Activated B cell treated with CpG ODN at 0.5 μM for 24 hours (primary cell): ENCODE measurements around the gene LDLRAD3. TPM values are rescaled to one million over a fixed set of nuclear protein-coding genes. Genes with fewer than 3 reads are reported as not detected.

Source experiments
- ATAC-seq: fragments of 200-7000 bp; cut with Tn5 transposase; one replicate; pipeline ENCODE4 v1.10.0; 2021; ENCODE audit warnings: low read depth, mild to moderate bottlenecking, moderate library complexity
- CTCF ChIA-PET: fragments of 350-600 bp; sonication (Branson Sonifier 250); formaldehyde crosslinking; loops from one replicate; lab custom pipeline; 2021; ENCODE audit warnings: antibody characterized with exemption; lab: Charles Lee
- POLR2A ChIA-PET: fragments of 350-600 bp; sonication (Branson Sonifier 250); formaldehyde crosslinking; loops from one replicate; lab custom pipeline; 2021; ENCODE audit warnings: antibody characterized with exemption; lab: Charles Lee
- DNase-seq: peaks from one replicate; pipeline ENCODE4 v3.0.0; 2022
- H3K27ac Mint-ChIP-seq: one replicate; pipeline ENCODE4 v1.8.0; 2020; ENCODE audit warnings: mixed read lengths
- H3K27me3 Mint-ChIP-seq: one replicate; pipeline ENCODE4 v1.8.0; 2021; ENCODE audit warnings: mixed read lengths
- H3K36me3 Mint-ChIP-seq: one replicate; pipeline ENCODE4 v1.8.0; 2021; ENCODE audit warnings: low read depth, mixed read lengths
- H3K4me1 Mint-ChIP-seq: one replicate; pipeline ENCODE4 v1.8.0; 2021; ENCODE audit warnings: mixed read lengths
- H3K4me3 Mint-ChIP-seq: one replicate; pipeline ENCODE4 v1.8.0; 2020; ENCODE audit warnings: mild to moderate bottlenecking, mixed read lengths
- H3K9me3 Mint-ChIP-seq: one replicate; pipeline ENCODE4 v1.8.0; 2020; ENCODE audit warnings: mixed read lengths
- CTCF ChIP-seq: fragments of 200-600 bp; IDR thresholded peaks from one replicate; pipeline ENCODE4 v1.8.0; 2022; ENCODE audit warnings: antibody characterized with exemption, mild to moderate bottlenecking
- intact Hi-C: fragments of 100-400 bp; cut with micrococcal nuclease; formaldehyde crosslinking; loops from one replicate; pipeline ENCODE4 v1.15.1; 2024
- total RNA-seq: library from RNA; stranded (reverse); gene quantifications from 2 replicates; pipeline ENCODE4 v1.2.3, GENCODE V29; 2022

LDLRAD3 gene
- total RNA-seq, 1 donor from 2014 or later, result not detected

DNA sequence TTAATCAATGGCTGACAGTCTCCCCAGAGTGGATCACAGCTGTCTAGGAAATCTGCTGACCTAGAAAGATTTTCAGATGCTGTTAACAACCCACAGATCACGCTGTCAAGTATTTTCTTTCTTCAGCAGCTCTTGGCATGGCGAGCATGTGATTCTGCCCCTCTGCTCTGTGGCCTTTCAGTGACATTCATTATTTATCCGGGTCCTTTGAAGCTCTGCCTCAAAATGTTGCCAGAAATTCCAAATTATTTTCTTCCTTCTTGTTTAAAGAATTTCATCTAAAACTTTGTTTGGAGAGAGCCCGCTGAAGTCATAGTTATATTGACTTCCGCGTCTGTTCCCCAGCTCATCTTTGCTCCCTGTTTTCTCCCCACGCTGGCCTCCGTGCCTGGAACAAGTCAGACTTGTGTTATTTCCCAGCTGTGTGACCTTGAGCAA is 211.3 kb downstream of the LDLRAD3 start:
- Mint-ChIP-seq H3K4me1 (no peaks in the 10 kb centered on the region), H3K27ac (no peak overlapping the region), H3K27me3 (peaks cover 11% of the 10 kb centered on the region), H3K36me3 (no peaks in the 10 kb centered on the region), H3K4me3 (no peak overlapping the region), H3K9me3 (no peaks in the 10 kb centered on the region)
- DNase-seq (no peak), ATAC-seq (no peak)
- POLR2A ChIA-PET, result no interaction called here
- intact Hi-C loops, result no loop called here
- CTCF ChIA-PET, result no interaction called here
- TF ChIP-seq CTCF, result no peak

GRCh38 chr11:36155770-36156160 is 211.9 kb downstream of the LDLRAD3 start:
- no peaks in the 10 kb centered on the region for H3K9me3 Mint-ChIP-seq
- intact Hi-C loops, result no loop called here
- peaks cover 11% of the 10 kb centered on the region for H3K27me3 Mint-ChIP-seq
- ATAC-seq (no peak), DNase-seq (no peak)
- ChIA-PET POLR2A (no interaction called here), CTCF (no interaction called here)
- H3K4me1 Mint-ChIP-seq, result no peaks in the 10 kb centered on the region
- H3K36me3 Mint-ChIP-seq, result no peaks in the 10 kb centered on the region
- no peak for TF ChIP-seq CTCF
- H3K27ac Mint-ChIP-seq, result no peak overlapping the region
- H3K4me3 Mint-ChIP-seq, result no peak overlapping the region

GRCh38 chr11:36156161-36156816 is 212.4 kb downstream of the LDLRAD3 start:
- CTCF ChIA-PET, result no interaction called here
- intact Hi-C loops, result no loop called here
- no peak overlapping the region for H3K4me3 Mint-ChIP-seq

DNA sequence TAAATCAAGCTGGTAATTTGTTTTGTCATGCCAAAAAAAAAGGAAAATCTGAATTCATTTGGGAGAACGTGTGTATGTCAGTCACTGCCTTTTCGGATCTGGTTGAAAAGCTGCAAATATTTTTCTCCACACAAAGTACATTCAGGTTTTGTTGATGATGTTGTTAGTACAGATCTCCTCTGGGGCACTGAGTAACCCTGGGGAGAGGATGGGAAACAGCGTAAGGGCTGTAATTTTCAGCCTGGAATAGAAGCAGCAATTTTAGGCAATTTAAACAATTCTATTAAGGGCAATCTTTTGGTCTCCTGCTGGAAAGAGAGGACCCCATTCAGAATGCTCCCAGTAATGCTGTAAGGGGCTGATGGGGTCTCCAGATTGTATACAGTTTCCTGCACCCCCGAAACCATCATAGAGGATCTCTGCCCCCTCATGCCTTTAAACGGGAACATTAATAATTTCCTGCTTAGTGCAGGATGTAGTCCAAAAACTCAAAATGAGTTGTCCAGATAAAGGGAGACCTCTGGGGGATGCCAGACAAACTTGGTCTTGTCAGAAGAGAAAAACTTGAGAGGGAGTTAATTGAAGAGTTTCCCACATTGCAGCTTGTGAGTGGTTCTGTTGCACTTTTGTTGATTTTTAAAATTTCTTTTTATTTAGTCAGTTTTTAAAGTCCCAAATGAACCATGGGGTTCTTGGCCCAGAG is 213.1 kb downstream of the LDLRAD3 start:
- no peaks in the 10 kb centered on the region for H3K36me3 Mint-ChIP-seq
- no peak overlapping the region for H3K27ac Mint-ChIP-seq
- H3K27me3 Mint-ChIP-seq, result peaks cover 9% of the 10 kb centered on the region
- no peaks in the 10 kb centered on the region for H3K4me1 Mint-ChIP-seq
- ATAC-seq (no peak), DNase-seq (no peak)
- POLR2A ChIA-PET, result no interaction called here
- H3K9me3 Mint-ChIP-seq, result no peaks in the 10 kb centered on the region
- intact Hi-C loops, result no loop called here
- no peak overlapping the region for H3K4me3 Mint-ChIP-seq
- no peak for TF ChIP-seq CTCF
- CTCF ChIA-PET, result no interaction called here

More at GRCh38 chr11:36156161-36156816, 212.4 kb downstream of the LDLRAD3 start:
- DNase-seq (no peak), ATAC-seq (no peak)
- TF ChIP-seq CTCF, result no peak
- Mint-ChIP-seq H3K27me3 (peaks cover 11% of the 10 kb centered on the region), H3K27ac (no peak overlapping the region), H3K4me1 (no peaks in the 10 kb centered on the region), H3K9me3 (no peaks in the 10 kb centered on the region), H3K36me3 (no peaks in the 10 kb centered on the region)
- POLR2A ChIA-PET, result no interaction called here

DNA sequence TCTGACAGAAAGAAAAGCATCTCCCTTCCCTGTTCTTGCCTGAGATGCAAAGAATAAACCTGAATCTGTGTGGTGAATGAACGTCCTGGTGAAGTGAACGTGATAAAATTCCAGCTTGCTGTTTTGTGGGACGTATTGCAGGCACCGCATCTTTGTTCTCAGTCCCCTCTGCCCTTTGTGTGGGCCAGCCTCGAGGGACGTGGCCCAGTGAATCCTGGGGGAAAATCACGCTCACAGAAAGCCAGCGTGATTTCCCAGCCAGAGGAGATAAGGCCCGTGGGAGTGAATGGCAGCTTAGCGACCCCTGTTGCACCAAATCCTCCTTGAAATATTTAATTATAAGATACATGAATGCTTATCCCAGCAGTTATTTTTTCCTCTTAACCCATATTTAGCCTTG is 216.2 kb downstream of the LDLRAD3 start:
- DNase-seq (no peak), ATAC-seq (no peak)
- ChIA-PET POLR2A (no interaction called here), CTCF (no interaction called here)
- intact Hi-C loops, result no loop called here
- no peak overlapping the region for H3K27ac Mint-ChIP-seq
- H3K4me3 Mint-ChIP-seq, result no peak overlapping the region
- H3K9me3 Mint-ChIP-seq, result no peaks in the 10 kb centered on the region
- H3K36me3 Mint-ChIP-seq, result no peaks in the 10 kb centered on the region
- TF ChIP-seq CTCF, result no peak
- H3K4me1 Mint-ChIP-seq, result no peaks in the 10 kb centered on the region
- H3K27me3 Mint-ChIP-seq, result peaks cover 6% of the 10 kb centered on the region
